ENCODE results near the gene CSTF3.

Gene CSTF3

DNA sequence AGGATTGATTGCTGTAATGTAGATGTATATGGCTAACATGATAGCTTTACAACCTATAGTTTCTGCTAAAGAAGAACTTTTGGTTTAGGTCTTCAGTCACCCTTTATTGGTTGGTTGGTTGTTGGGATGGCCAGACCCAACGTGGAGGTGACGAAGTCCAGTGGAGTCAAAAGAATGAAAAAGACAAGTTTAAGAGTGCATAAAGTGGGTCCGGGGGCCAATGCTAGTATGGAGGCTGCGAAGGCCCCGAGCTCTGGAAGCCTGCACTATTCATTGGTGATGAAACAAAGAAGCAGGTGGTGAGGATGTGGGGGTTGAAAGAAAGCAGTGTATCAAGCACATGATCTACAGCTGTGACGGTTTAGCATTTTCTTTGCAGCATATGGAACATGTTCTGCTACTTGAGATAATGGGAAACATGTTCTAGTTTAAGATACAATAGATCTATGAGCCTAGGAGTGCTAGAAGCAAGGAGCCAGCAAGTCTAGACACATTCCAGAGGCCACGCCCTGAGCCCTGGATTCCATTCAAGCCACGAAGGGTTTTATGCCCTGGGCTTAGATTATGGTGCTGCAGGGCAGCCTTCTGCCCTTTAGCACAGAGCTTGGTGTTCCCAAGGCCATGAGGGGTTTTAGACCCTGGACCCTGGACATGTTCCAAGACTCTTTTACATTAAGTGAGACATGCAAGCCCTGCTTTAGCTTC is 115.6 kb downstream of the CSTF3 start:
- in situ Hi-C loops (cut with MboI; ENCODE audit: low sequenced_read_pairs) = no loop called here

- in situ Hi-C loops (cut with MboI; ENCODE audit: low sequenced_read_pairs) = no loop called here
Measured at GRCh38 chr11:33044285-33044756, 117.0 kb downstream of the CSTF3 start.

GRCh38 chr11:33043221-33043830 is 118.0 kb downstream of the CSTF3 start:
- in situ Hi-C loops (cut with MboI; ENCODE audit: low sequenced_read_pairs) = no loop called here

GRCh38 chr11:33040862-33041453 is 120.3 kb downstream of the CSTF3 start:
- in situ Hi-C loops (cut with MboI; ENCODE audit: low sequenced_read_pairs) = no loop called here

DNA sequence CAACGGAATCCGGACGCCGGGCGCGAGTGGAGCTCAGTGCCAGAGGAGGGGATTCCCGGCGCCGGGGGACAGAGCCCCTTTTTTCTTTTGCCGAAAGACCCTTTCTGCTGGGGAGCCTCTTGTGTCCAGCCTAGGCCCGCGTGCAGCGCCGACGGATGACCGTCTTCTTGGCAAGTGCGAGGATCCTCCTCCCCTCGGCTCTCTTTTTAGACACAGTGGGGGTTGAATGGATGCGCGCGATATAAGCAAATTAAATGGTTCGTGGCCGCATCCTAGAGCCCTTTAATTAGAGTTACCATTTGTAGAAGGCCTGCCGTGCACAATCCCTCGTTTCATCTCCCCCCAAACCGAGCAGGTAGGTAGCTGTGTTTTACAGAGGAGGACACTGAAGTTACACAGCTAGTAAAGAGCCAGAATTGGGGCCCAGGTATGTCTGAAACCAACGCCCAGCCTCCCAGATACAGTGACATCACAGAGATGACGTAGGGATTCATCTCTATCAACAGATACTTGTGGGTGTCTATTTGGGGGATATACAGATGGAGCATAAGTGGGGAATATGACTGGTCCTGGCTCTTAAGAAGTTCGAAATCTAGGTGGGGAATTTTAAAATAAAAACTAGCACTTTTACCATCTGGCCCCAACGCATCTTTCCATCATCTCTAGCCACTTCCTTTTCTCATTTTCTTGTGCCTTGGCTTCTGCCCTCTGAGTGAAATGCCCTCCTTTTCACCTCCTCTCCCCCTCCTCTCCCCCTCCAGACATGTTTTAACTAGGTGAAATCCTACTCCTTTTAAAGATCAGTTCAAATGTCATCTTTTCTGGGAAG is 121.0 kb downstream of the CSTF3 start:
- in situ Hi-C loops (cut with MboI; ENCODE audit: low sequenced_read_pairs) = no loop called here

DNA sequence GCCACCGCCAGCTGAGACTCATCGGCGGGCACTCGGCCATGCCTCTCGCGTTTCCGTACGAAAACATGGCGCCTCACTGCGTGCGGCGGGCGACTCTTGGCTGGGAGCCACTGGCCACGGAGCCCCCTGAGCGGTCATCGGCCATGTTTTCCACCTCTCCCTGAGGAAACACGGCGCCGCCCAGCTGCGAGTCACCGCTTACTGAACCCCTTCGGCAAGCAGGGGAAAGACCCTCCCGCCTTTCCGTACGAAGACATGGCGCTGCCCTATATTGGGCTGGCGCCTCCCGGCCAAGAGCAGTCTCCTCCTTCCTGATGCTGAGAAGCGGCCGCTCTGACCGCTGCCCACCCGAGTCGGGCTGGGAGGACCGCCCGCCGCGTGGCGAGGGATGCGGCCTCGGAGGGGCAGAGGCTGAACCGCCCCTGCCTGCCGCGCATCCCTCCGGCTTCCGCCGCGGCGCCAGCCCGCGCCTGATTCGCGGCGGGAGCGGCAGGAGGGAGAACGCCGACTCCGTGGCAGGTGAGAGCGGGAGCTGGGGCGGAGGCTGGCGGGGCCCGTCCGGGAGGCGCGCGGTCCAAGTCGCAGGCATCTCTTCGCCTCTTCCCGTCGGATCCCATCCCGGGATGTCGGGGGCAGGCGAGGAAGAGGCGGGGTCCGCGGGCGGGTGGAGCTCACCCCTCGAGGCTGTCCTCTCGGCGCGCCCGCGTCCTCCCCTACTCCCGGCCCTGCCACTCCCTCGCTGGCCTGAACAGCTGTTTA is 121.8 kb downstream of the CSTF3 start, which contains the start of gene TCP11L1:
Gene TCP11L1, plus strand, starts transcription at position 299 of the 759 bp plus-strand sequence. CDS start 4,202 bp downstream, outside the sequence.
- in situ Hi-C loops (cut with MboI; ENCODE audit: low sequenced_read_pairs) = no loop called here

- in situ Hi-C loops (cut with MboI; ENCODE audit: low sequenced_read_pairs) = no loop called here
Measured at GRCh38 chr11:33035011-33035410, 126.3 kb downstream of the CSTF3 start.
